Measurements from ENCODE around the gene NPIPB13.
"Not testable (repeated sequence)": the region's sequence is repeated elsewhere in the genome, so short reads cannot be mapped to it uniquely, and the experiment has no call there.

The NPIPB13 gene

DNA sequence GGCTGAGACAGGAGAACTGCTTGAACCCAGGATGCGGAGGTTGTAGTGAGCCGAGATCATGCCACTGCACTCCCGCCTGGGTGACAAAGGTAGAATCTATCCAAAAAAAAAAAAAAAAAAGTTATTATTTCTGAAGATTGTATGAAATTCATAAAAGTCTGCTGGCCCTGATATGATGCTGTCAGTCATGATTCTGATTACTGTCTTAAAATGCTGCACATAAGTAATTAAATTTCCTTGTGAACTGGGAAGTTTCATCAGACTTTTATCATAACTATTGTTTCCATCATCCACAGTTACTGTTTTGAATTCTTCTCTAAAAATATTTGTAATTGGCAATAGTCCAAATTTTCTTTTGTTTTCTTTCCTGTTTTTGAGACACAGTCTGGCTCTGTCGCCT, at the start of gene NPIPB13:
Gene NPIPB13, minus strand, starts transcription at position 101 of the 400 bp plus-strand sequence. CDS start 2,906 bp downstream, outside the sequence.
- DNase-seq (ENCODE audit: low spot score): not testable (repeated sequence)

DNA sequence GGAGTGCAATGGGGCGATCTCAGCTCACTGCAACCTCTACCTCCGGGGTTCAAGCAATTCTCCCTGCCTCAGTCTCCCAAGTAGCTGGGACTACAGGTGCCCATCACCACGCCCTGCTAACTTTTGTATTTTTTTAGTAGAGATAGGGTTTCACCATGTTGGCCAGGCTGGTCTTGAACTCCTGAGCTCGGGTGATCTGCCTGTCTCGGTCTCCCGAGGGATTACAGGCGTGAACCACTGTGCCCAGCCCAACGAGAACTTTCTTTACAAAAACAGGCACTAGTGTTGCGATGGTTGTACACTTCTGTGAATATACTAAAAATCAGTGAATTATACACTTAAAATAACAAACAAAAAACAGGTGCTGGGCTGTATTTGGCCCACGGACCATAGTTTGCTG, 34.1 kb upstream of the NPIPB13 start:
- not testable (repeated sequence) for DNase-seq (ENCODE audit: low spot score)

GRCh38 chr16:30278523-30278922, 30.2 kb upstream of the NPIPB13 start:
- DNase-seq (ENCODE audit: low spot score): not testable (repeated sequence)

GRCh38 chr16:30217082-30217481, 31.2 kb downstream of the NPIPB13 start:
- DNase-seq (ENCODE audit: low spot score): not testable (repeated sequence)

DNA sequence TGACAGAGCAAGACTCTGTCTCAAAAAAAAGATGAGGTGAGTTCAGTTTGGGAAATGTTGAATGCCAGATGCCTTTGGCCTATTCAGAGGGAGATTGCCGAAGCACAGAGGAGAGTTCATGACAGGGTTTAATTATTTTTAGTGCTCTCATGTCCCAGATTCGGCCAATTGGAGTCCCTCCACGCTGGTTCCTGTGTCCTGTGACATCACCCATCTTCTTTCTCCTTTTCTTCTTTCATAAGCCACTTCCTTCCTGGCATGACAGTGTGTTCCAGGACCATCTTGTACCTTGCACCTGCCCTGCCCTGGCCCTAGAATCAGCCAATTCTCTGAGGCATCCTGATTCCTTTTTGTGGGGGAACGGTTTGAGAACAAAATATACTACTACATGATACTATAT, 36.9 kb downstream of the NPIPB13 start:
- DNase-seq (ENCODE audit: low spot score): not testable (repeated sequence)

GRCh38 chr16:30209032-30209431, 39.2 kb downstream of the NPIPB13 start:
- not testable (repeated sequence) for DNase-seq (ENCODE audit: low spot score)

GRCh38 chr16:30207063-30207704, 41.1 kb downstream of the NPIPB13 start:
- DNase-seq (ENCODE audit: low spot score): not testable (repeated sequence)

- not testable (repeated sequence) for DNase-seq (ENCODE audit: low spot score)
Measured at GRCh38 chr16:30206252-30206651, 42.0 kb downstream of the NPIPB13 start.

DNA sequence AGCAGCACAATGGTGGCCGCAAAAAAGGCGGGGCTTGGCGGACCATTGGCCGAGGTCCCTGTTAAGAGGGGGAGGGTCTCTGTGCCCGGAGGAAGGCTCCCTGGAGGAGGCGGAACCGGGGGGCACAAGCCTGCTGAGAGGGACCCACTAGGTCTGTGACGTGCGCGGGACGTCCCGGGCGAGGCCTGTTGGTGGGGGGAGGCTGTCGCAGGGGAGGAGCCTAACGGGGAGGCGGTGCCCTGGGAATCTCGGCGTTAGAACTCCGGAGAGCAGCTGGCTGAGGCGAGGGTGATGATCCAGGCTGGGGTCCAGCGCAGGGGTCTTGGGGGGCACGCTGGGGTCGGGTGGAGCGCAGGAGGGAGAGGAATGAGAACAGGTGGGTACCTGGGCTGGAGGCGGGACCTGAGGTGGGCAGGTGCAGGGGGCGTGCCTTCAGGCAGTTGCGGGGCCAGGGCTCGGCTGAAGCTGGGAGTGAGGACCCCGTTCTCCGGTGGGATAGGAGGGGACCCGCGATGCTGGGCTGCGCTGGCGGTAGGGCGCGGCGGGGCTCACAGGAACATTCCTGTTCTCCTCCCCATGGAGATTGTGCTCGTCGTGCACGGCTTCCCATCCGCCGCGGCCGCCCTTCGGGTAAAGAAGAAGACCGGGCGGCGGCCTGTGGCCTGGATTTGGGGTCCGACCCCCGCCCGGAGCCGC, 42.6 kb downstream of the NPIPB13 start:
- DNase-seq (ENCODE audit: low spot score): not testable (repeated sequence)

DNA sequence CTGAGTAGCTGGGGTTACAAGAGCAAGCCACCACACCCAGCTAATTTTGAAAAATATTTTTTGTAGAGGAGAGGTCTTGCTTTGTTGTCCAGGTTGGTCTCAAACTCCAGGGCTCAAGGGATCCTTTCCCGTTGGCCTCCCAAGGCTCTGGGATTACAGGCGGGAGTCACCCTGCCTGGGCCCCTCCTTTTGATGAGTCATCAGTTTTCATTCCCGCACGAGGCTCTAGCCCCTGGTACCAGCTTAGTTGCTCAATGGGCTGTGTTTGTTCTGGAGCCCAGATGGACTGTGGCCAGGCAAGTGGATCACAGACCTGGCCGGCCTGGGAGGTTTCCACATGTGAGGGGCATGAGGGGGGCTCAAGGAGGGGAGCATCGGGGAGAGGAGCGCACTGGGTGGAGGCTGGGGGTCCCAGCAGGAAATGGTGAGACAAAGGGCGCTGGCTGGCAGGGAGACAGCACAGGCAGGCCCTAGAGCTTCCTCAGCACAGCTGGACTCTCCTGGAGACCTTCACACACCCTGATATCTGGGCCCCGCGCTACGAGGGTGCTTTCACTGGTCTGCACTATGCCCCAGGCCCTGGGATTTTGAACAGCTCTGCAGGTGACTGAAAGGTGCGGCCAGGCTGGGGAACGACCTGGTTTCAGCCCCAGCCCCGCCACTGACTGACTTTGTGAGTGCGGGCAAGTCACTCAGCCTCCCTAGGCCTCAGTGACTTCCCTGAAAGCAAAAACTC, 48.5 kb downstream of the NPIPB13 start:
- not testable (repeated sequence) for DNase-seq (ENCODE audit: low spot score)

DNA sequence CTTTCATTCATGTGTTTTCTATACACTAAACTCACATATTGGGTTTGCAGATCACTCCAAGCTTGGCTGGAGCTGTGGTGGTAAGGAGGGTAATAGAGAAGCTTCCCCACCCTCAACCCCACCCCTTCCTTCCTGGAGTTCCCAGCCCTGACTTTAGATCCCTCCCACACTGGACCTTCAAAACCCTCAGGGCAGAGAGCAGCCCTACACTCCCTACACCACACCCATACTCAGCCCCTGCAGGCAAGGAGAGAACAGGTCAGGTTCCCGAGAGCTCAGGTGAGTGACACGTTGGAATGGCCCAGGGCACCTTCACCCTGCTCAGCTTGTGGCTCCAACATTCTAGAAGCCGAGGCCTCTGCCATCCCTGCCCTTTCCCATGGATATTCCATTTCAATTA, 49.2 kb downstream of the NPIPB13 start, which contains the start of gene SULT1A3:
Gene SULT1A3, plus strand, starts transcription at position 207 of the 400 bp plus-strand sequence. CDS start 1,474 bp downstream, outside the sequence.
- DNase-seq (ENCODE audit: low spot score): not testable (repeated sequence)
